ENCODE measurements around the gene PDE7B.

The PDE7B gene

GRCh38 chr6:135993361-135993760 lies 141.9 kb downstream of the PDE7B start:
- DNase-seq, result no peak

GRCh38 chr6:135994857-135995544 lies 143.5 kb downstream of the PDE7B start:
- no peak for DNase-seq

- DNase-seq, result no peak
These were observed 144.0 kb downstream of the PDE7B start for GRCh38 chr6:135995545-135995898.

DNA sequence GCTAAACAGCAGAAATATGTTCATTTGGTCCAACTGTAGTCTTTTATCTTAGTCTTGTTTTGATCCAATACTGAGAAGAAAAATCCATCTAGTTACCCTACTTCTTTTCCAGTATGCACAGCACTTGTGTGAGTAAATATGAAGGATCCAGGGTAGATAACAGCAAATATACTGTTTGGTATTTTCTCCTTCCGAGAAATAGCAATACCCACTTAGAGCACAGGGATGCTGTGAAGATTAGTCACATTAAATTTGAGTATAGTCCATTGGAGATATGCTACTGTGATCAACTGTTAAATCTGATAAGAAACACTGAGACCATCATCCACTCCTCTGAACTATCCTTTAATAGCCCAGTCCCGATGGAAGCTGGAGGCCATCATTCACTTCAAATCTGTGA lies 145.2 kb downstream of the PDE7B start:
- DNase-seq, result no peak

GRCh38 chr6:135999393-135999792 lies 147.9 kb downstream of the PDE7B start:
- no peak for DNase-seq

DNA sequence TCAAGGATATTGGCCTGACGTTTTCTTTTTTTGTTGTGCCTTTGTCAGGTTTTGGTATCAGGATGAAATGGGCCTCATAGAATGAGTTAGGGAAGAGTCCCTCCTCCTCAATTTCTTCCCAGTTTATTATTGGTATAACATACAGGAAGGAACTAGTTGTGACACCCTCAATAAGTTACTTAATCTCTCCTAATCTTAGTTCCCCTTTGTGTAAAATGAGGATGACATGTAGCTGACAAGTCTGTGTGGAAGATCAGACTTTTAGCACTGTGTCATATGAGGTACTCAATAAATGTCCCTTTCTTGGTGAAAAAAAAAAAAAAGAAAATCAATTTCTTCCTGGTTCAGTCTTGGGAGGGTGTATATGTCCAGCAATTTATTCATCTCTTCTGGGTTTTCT lies 155.8 kb downstream of the PDE7B start:
- no peak for DNase-seq

- no peak for DNase-seq
These were observed 160.0 kb downstream of the PDE7B start for GRCh38 chr6:136011475-136011874.

DNA sequence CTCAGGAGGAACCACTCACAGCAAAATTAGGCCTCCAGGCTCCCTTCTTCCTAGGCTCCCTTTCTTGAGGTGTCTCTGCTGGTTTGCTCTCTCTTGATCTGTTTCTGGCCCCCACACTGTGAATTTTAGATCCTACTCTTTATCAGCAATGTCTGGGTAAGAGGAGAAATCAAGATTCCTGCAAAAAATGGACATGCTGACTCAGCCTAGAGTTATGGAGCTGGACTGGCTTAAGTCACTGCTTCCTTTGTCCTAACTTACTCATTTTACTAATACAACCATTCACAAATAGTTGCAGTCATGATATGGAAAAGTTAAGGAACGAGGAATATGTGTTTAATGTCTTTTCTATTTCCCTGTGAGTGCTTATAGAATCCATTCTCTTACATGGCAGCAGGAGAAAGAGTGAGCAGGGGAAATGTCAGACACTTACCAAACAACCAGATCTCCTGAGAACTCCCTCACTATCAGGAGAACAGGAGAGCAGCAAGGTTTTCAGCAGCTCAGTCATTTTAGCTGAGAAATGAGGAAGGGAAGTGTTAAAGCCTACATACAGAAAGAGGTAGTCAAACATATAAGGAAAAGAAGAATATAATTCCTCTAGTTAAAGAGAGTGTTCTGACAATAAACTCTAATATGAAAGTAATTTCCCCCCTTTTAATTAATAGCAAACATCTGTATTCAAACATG lies 160.8 kb downstream of the PDE7B start:
- DNase-seq, result no peak

GRCh38 chr6:136012943-136013342 lies 161.4 kb downstream of the PDE7B start:
- DNase-seq, result no peak

DNA sequence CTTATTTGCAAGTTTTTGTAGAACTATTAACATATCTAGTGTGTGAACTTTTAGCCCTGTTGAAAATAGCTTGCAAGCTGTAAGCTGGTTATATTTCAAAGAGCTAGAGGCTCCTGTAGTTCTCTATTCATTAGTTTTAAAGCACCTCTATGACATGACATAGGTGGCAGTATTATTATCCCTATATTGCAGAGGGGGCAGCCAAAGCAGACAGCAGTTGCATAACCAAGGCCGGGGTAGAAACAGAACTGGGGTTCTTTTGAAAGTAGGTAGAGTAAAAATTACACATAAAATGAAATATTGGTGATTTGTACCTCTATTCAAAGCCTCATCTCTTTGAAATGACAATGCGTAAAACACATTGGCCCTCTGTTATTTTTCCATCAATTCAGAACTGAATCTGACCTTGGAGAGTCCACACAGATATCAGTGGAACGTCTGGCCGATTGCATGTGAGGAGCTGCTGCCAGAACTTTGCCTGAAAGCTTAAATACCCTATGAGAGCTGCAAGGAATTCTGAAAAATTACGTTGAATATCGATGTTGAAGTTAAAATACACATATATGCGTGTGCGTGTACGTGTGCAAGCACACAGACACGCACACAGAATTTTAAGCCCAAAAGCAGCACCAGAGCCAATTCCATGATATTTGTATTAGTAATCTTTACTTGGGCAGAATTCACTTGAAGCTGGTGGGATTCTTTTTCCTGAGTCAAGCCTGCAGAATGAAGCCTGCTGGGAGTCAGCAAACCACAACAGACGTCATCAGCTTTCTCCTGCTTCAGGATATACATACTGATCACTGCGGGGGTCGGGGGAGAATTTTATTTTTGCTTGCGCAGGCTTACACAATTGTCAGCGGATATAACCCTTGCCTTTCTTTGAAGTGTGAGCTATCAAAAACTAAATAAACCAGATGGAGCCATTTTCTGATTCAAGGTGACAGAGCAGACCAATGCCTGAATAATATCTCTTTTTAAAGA lies 163.2 kb downstream of the PDE7B start:
- no peak for DNase-seq

DNA sequence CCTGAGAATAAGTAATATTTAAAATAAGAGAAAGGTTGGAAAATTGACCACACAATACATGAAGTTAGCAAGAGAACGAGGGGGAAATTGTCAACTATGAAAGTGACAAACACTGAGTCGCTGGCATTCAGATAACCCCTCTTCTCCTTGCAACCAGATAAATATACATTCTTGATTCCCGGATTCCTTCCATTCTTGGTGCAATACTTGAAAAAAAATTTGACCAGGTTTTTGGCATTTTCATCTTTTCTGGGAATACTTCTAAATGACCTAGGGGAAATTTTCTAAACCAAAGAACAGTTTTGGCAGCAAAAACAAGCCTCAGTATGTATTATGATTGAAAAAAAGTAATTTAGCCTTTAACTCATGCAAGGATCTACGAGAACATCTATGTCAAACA lies 164.0 kb downstream of the PDE7B start:
- no peak for DNase-seq

DNA sequence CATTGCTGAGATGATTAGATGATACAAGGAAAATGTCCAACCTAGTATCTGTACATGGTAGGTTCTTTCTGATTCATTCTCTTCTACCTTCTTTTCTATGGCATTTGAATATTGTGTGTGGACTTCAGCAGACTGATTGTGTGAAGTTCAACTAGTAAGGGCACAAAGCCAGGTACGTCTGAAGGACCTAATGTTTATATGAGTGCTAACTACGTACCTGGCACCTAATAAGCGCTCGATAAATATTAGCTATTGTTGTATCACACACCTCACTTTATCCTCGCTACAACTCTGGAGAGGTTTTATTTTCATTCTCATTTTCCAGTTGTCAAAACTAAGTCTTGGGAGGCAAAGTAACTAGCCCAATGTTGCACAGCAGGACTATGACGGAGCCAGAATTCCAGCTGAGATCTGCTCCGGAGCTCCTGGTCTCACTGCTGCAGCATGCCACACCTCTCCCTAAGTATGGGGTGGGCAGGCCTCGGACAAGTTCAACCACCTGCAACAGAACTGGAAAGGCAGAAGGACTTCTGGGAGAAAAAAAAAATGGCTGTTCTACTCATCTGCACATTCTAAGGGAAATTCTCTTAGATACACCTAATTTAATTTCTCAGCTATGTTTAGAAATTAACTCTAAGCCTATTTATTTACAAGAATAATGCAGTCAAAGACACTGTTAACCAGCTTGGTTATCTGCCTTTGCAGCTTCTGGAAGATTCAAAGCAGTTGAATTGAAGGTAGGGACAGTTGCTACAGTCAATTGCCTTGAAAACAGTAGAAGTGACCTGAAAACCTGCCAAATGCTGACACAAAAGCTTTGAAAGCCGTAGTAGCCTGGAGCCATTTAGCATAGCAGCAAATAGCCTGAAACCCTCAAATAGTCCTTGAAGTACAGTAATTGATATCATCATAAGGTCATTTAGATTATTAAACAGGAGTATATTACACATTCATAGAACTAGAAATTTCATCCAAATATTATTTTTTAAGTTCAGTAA lies 165.0 kb downstream of the PDE7B start:
- DNase-seq, result no peak

GRCh38 chr6:136020691-136021090 lies 169.2 kb downstream of the PDE7B start:
- no peak for DNase-seq

DNA sequence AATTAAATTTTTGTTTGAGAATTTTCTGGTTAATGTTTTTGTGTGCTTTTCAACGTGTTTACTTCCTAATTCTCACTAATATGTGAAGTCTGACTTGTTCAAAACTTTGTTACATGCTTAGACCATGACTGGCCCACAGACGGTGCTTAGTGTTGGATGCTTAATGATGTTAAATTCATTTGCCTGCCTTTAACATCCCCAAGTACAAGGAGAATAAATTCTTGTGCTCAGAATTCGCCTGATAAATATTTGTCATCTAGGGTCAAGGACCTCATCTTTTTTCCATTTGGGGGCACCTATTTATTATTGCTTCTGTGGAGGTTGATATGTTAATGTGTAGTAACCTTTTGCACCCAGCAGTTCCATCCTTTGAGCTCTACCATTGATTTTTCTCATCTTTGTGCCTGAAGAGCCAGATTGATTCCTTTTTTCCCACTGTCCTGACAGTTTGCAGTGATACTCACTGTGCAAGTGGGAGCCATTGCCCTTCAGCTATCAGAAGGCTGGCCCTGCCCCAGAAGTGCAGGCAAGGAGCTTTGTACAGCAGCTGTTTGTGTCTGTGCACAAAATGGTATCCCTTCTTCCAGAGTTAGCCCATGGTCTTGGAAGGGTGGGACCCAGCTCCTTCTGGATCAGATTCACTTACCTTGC lies 170.8 kb downstream of the PDE7B start:
- DNase-seq, result no peak

DNA sequence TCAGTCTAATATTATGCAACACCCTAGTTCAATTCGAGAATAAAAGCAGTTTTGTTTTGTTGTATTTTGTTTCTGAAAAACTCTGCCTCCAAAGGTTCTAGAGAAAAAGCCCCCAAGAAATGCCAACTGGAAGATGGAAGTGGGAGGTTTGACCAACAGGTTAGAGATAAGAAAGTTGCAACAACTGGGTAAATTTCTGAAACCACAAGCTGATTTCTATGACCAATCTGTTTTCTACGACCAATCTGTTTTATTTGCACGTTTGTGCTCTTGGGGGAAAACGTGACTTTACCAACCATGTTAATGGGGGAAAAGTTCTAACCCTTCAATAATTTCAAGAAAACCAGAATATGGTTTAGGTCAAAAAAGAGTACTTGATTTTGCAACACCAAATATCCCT lies 173.2 kb downstream of the PDE7B start:
- DNase-seq, result no peak

GRCh38 chr6:136025736-136026135 lies 174.2 kb downstream of the PDE7B start:
- no peak for DNase-seq

- no peak for DNase-seq
These were observed 178.6 kb downstream of the PDE7B start for GRCh38 chr6:136030131-136030530.

- DNase-seq, result no peak
These were observed 180.5 kb downstream of the PDE7B start for GRCh38 chr6:136031982-136032381.

GRCh38 chr6:136033416-136033815 lies 181.9 kb downstream of the PDE7B start:
- no peak for DNase-seq

- DNase-seq, result no peak
These were observed 182.9 kb downstream of the PDE7B start for GRCh38 chr6:136034422-136034821.

- no peak for DNase-seq
These were observed 184.0 kb downstream of the PDE7B start for GRCh38 chr6:136035378-136036070.

Measured in SHP77 treated with DMSO at 0.1 percent for 48 hours (cell line).